HG03139 (cell line): ENCODE data around the gene RTN4IP1.
"Not testable (repeated sequence)": the region's sequence is repeated elsewhere in the genome, so short reads cannot be mapped to it uniquely, and the experiment has no call there.

ENCODE experiments used
- ATAC-seq: cut with Tn5 transposase; IDR thresholded peaks from one replicate; pipeline ENCODE4 v1.9.1; 2021; ENCODE audit not compliant: unreplicated experiment

Gene RTN4IP1

DNA sequence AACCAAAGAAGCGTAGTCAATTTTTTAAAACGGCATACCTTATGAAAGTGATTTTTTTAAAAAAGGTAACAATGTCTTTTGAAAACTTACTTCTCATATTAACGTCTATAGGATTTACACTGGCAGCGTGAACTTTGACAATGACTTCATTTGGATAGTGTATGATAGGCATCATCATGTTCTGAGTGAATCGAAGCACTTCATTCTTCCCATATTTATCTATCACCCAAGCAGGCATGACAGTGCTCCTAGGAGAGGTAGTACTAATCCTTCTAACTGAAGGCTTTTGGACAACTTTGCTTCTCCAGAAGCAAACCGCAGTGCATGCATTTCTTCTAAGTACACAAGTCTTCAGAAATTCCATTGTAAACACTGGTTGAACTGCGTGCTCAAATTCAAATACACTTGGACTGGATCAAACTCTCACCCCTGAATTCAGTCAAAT is 618 bp downstream of the RTN4IP1 start:
- peak; percentile 5 for ATAC-seq

DNA sequence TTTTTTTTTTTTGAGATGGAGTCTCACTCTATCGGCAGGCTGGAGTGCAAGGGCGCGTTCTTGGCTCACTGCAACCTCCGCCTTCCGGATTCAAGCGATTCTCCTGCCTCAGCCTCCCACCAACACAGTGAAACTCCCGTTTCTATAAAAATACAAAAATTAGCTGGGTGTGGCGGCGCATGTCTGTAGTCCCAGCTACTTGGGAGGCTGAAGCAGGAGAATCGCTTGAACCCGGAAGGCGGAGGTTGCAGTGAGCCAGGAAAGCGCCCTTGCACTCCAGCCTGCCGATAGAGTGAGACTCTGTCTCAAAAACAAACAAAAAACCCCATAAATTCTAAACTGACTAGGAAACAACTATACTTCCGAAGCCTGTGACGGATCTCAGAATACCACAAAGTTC is 1.5 kb downstream of the RTN4IP1 start:
- ATAC-seq, result not testable (repeated sequence)

DNA sequence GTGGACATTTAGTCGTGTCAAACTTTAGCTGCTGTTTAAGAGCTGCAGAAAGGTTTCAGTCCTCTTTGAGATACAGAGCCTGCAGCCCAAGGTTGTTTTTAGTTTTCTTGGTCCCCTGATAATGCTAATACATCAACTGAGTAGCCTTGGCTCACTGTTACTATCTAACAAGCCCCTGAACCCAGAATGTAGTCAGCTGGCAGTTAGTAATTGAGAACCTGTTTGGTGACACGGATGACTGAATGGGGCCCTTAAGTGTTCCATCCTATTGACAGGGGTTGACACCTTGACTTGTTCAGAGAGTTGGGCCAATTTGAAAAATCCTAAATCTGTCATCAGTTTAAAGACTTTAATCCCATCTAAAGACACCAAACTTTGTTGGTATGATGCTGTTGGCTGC is 2.8 kb downstream of the RTN4IP1 start:
- ATAC-seq, result no peak

DNA sequence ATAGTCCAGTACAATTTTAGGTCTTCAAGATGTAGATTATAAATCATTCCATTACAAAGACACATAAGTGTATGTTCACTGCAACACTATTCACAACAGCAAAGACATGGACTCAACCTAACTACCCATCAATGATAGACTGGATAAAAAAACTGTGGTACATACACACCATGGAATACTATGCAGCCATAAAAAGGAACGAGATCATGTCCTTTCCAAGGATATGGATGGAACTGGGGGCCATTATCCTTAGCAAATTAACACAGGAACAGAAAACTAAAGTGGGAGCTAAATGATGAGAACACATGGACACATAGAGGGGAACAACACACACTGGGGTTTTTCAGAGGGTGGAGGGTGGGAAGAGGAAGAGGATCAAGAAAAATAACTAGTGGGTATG is 6.3 kb downstream of the RTN4IP1 start:
- no peak for ATAC-seq

DNA sequence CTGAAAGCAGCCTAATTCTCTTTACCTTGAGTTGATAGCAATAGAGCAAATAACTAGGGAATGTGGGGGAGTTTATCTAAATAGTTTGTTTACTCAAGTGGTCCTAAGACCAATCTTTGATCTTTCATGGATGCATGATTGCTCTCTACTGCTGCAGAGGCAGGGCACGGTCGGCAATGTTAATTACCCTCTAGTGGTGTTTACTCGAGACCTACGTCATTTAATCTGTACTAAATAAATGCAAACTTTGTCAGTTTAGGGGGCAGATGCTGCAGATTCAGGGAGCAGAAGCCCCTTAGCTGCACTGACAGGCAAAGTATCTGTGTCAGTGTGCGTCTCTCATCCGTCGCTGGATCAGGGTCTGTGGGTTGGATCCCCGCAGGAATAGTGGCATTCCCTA is 6.9 kb downstream of the RTN4IP1 start:
- no peak for ATAC-seq

DNA sequence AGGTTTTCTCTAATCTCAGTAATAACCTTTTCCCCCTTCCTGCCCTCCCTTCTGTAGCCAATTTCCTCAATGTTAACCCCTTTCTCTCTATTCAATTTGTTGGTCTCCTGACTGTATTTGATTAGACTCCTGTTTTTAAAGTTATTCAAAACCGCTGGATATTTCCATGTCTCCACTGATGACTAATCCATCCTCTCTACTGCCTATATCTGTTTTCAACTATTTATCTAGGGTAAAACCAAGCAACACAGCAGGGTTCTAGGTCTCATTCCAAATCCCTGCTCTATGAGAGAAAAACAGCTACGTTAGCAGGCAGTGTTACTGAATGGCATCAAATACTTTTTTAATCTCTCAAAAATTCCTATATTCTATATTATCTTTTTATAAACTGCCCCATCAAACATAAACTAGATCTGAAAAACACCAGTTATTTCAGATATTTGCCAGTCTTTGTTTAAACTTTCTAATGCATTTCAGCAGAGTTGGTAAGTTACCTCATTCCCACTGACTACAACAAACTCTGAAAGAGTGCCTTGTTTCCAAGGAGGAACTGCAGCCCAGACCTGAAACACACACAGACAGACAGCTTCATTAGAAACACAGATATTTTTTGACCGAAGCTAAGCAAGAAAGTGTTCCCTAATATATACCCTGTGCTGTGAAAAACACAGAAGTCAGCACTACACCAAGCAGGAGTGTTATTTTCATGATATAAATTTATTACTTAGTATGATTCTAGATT is 8.2 kb downstream of the RTN4IP1 start:
- ATAC-seq, result no peak

DNA sequence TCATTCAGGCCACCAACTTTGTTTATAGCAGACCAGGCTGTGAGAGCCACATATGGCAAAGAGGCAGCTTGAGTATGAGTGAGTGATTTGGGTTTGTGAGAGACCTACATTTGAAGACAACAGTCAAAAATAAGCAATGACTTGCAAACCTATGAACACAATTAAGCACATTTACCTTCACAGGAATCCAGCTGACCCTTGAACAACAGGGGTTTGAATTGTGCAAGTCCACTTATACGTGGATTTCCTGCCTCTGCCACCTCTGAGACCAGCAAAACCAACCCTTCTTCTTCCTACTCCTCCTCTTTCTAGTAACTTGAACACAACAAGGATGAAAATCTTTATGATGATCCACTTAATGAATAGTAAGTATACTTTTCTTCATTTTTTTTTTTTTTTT is 10.1 kb downstream of the RTN4IP1 start:
- ATAC-seq, result no peak

DNA sequence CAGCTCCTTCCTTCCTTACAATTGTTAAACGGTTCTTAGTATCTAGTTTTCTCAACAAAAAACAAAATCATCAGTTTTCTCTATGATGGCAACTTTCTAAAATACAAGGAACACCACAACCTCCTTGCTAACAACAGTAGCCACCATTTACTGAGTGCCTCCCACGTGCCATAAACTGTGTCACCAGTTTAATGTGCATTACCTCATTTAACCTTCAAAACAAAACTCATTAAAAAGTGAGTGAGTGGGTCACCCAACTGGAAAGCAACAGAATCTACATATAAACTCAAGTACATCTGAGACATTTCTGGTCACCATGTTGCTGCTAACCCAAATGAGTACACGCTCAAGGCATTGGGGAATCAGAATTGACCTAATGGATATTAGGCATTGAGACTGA is 11.0 kb downstream of the RTN4IP1 start:
- no peak for ATAC-seq

DNA sequence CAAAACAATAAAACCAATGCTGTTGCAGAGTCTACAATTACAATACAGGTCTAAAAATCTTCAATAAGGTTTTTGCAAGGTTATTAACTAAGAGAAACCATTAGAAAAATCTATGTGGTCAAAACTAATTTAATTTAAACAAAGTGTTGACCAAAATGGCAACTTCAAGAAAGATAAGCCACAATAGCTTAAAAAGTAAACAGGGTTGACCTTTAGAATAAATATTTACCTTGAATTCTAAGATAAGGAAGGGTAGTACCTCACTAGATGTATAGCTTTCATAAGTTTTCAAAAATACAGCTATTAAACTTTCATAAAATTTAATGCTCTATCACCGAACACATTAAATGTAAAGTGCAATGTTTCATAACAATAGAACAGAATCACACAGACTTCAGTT is 11.4 kb downstream of the RTN4IP1 start:
- ATAC-seq, result no peak

DNA sequence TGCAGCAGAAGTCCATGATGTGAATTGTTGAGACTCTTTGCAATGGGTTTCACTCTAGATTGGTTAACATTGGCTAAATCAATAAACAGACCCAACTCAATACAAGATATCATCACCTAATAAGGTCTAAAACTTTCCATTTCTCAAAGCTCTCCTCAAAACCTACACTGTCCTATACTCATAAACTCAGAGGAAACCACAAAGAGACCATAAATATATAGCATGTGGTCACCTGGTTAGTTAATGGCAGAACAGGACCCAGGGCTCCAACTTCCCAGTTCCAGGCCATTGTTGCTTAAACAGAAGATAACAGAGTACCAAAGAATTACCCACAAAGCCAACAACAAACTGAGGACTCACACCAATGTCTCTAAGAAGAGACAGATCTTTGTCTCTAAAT is 12.0 kb downstream of the RTN4IP1 start:
- peak; percentile 77 for ATAC-seq

DNA sequence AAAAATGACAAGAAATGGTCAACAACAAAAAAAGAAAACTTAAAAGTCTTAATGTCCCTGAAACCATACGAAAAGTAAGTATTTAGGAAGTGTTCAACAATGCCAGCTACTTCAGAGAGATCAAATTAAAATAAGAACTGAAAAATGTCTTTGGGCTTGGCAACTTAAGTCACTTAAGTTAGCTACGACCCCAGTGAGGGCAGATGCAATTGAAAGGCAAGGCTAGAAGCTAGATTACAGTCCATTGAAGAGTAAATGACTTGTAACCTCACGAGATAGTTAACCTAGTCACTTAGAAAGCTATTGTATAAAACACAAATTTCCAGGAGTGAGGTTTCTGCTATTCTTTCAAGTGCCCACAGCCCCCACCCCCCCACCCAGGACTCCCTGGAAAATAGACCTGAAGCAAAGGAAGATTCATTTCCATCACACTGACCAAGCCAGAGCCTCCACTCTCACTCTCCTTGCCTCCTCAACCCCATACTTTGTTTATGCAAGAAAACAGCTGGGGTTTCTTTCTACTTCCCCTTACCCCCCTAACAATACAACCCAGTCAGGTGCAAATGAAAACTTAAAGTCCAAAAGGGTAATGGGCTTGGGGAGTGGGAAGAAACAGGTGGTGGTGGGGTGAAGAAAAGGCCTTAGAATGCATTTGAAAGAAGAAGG is 14.6 kb downstream of the RTN4IP1 start:
- ATAC-seq, result no peak

DNA sequence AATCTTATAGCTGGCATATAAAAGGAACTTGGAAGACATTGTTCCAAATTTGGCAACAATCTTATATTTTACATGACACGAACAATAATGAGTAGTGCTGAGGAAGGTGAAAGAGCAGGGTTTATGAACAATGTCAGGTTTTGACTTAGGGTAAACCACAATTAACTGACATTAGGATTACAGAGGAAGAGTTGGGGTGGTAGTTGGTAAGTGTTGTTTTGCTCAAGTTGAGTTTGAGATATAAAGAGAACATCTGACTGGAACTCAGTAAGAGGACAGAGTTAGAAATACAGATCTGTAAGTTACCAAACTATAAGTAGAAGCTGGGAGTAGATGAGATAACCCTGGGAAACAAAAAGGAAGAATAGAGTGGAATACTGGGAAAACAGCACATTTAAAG is 15.1 kb downstream of the RTN4IP1 start:
- ATAC-seq, result no peak

DNA sequence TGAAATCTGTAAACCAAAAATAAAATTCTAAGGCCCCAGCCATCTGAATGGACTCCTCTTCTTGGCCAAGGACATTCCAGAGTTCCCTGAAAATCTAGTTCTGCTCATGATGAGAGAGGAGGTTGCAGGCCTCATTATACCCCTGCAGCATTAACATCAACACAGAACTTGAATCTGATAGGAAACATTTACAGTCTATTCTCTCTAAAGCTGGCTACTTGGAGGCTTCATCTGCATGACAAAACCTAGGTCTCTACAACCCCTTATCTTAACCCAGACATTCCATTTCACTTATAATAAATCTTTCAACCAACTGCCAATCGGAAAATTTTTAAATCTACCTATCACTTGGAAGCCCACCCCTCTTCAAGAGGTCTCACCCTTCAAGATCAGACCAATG is 15.7 kb downstream of the RTN4IP1 start:
- ATAC-seq, result no peak

DNA sequence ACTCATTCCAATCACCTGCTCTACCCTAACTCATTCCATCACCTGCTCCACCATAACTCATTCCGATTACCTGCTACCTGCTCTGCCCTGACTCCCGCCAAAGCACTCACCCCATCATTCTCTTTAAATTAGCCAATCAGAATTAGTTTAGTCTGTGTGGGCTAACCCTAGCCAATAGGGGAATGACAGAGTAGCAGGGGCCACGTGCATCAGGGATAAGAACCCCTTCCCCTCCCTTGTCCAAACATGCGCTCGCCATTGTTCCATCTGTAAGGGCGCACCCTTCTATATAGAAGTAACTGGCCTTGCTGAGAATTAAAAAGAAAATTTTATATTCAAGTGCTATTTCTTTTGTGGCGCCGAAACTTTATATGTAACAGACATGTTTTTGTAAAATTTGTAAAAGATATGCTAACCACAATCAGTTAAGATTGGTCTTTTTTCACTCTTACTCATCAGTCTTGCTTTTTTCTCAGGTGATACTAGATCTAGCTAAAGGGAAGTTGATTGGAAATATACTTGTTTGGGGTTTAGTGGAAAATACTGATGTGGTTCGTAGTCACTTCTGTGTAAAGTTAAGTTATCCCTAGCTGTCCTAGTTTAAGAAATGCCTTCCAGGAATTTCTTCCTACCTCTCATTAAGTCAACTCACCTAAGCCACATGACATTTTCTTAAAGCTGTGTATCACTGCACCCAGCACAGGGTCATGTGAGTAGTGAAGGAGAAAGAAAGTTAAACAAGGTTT is 16.5 kb downstream of the RTN4IP1 start:
- no peak for ATAC-seq

DNA sequence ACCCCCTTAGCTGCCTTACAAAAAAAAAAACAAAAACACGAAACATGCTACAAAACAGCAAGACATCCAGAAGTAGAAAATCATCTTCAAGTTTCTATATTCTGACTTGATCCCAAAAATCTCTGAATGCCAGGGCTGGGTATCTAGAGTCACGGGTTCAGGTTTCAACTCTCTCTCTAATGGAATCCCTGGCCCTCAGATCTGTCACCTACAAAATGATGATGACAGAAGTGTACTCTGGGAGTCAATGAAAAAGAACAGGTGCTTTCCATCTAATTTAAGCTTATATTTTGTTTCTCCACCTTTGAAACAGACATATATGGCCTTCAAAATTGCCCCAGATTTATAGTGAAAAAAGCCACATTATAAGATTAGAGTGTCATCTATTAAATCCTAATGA is 18.3 kb downstream of the RTN4IP1 start:
- no peak for ATAC-seq

DNA sequence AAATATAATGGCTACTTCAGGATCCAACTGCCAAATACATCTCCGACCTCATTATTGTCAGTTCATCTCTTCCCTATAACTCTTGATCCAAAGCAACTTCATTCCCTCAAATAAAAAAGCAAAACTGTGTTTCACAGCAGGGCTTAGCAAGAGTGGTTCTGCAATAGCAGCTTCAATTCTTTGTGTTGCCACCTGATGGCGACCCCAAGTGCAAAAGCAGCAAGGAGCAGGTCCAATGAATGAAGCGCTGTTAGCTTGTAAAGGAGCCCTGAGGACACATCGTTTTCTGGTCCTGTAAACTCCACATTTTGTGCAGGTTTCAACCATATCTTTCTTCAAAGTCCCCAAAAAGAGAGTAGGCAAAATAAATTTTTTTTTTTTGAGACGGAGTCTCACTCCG is 19.6 kb downstream of the RTN4IP1 start:
- ATAC-seq, result no peak

DNA sequence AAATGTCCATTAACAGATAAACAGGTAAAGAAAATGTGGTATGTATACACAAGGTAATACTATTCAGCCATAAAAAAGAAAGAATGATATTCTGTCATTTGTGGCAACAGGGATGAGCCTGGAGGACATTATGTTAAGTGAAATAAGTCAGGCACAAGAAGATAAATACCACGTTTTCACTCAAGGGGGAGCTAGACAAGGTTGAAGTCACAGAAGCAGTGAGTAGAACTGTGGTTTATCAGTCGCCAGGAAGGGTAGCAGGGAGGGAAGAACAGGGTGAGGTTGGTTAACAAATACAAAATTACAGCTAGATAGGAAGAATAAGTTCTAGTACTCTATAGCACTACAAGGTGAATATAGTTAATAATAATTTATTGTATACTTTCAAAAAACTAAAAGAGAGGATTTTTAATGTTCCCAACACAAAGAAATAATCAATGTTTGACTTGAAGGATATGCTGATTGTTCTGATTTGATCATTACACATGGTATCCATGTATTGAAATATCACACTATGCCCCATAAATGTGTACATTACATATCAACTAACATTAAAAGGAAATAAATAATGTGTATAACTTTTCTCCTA is 21.1 kb downstream of the RTN4IP1 start:
- ATAC-seq, result peak; percentile 53

DNA sequence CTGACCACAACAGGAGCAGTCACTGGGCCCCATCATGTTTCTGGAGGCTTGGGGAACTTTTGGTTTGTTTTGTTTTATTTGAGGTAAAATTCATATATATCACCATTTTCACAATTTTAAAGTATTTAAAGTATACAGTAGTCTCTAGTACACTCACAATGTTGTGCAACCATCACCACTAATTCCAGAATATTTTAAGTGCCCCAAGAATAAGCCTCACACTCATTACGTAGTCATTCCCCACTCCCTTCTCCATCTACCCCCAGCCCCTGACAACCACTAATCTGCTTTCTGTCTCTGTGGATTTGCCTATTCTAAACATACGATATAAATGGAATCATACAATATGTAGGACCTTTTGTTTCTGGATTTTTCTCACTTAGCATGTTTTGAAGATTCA is 29.0 kb downstream of the RTN4IP1 start:
- ATAC-seq, result no peak

DNA sequence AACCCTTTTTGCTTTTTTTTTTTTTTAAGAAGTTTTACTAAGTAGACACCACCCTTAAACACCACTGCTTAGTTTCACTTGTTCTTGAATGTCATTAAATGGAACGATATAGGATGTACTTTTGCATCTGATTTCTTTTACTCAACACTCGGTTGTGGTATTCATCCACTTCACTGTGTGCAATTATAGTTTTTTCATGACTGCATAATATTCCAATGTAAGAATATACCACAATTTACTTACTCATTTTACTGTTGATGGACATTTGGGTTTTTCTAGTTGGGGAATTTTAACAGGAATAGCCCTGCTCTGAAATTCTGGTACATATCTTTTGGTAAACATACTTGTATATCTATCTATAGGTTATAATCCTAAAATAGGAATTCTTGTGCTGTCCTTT is 29.9 kb downstream of the RTN4IP1 start:
- ATAC-seq, result no peak

DNA sequence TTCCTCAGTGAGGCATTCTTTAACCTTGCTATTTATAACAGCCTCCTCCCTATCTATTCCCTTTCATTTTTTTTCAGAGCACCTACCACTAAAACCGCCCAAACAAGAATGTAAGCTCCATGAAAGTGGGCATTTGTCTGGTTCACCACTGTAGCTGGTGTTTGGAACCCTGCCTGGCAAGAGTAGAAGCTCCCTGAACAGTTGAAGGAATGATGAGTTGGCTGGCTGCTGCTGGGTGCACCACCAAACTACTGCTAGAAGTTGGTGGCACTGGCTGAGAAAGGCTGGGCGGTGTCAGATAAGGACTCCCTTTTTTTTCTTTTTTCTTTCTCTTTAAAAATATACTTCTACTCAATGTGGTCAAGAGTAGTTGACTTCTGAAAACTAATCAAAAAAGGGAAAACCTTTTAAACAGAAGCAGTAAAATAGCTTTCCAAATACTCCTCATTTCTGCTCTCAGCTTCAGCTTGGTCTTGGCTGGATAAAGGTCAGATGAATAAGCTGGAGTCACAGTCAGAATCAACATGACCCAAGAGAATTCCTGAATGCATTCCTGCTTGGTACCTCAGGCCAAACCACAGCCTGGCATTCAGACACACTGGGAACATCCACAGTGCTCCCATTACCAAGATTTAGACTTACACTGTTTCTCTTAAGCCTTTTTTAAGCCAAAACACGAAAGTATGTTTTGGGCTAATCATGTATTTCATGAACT is 38.0 kb downstream of the RTN4IP1 start:
- ATAC-seq, result no peak

DNA sequence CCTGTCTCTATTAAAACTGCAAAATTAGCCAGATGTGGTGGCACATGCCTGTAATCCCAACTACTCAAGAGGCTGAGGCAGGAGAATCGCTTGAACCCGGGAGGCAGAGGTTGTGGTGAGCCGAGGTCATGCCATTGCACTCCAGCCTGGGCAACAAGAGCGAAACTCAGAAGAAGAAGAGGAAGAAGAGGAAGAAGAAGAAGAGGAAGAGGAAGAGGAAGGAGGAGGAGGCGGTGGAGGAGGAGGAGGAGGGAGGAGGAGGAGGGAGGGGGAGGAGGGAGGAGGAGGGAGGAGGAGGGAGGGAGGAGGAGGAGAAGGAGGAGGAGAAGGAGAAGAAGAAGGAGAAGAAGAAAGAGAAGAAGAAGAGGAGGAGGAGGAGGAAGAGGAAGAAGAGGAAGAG is 40.4 kb downstream of the RTN4IP1 start:
- ATAC-seq, result not testable (repeated sequence)
